DOHH2 (cell line): ENCODE measurements around the gene HYI.

Source experiments
- H3F3A ChIP-seq: fragments of 200-600 bp; sonication (generic), shearing (Covaris generic); 2 replicates; pipeline ENCODE4 v1.6.0; 2016; ENCODE audit warnings: antibody characterized with exemption, mild to moderate bottlenecking; ENCODE audit not compliant: control insufficient read depth, insufficient read depth
- H3K27ac ChIP-seq: fragments of 200-600 bp; sonication (generic); 2 replicates; pipeline ENCODE4 v1.5.1; 2014; ENCODE audit warnings: low read depth, mild to moderate bottlenecking, low read length, moderate library complexity
- H3K27me3 ChIP-seq: fragments of 200-600 bp; sonication (generic); 2 replicates; pipeline ENCODE4 v1.6.1; 2014; ENCODE audit warnings: mild to moderate bottlenecking, low read length, mixed read lengths; ENCODE audit not compliant: control insufficient read depth
- H3K36me3 ChIP-seq: fragments of 200-600 bp; sonication (generic); 2 replicates; pipeline ENCODE4 v1.6.1; 2014; ENCODE audit warnings: mild to moderate bottlenecking, low read length, moderate library complexity, mixed read lengths; ENCODE audit not compliant: control insufficient read depth
- H3K4me1 ChIP-seq: fragments of 200-600 bp; sonication (generic); 2 replicates; pipeline ENCODE4 v1.6.1; 2014; ENCODE audit warnings: mild to moderate bottlenecking, low read length, mixed read lengths; ENCODE audit not compliant: control insufficient read depth
- H3K4me2 ChIP-seq: fragments of 200-600 bp; sonication (generic); 2 replicates; pipeline ENCODE4 v1.6.0; 2014; ENCODE audit warnings: mild to moderate bottlenecking, low read length, moderate library complexity
- H3K4me3 ChIP-seq: fragments of 200-600 bp; sonication (generic); 2 replicates; pipeline ENCODE4 v1.5.1; 2014; ENCODE audit warnings: mild to moderate bottlenecking, low read length, mixed read lengths
- H3K79me2 ChIP-seq: fragments of 200-600 bp; sonication (generic); 2 replicates; pipeline ENCODE4 v1.6.1; 2014; ENCODE audit warnings: mild to moderate bottlenecking, low read length, mixed read lengths; ENCODE audit not compliant: control insufficient read depth
- H3K9me2 ChIP-seq: fragments of 200-600 bp; sonication (generic); replicated peaks from 2 replicates; pipeline ENCODE4 v1.6.1; 2014; ENCODE audit warnings: mild to moderate bottlenecking, low read length, mixed read lengths; ENCODE audit not compliant: control insufficient read depth
- H3K9me3 ChIP-seq: fragments of 200-600 bp; sonication (generic); 2 replicates; pipeline ENCODE4 v1.6.1; 2014; ENCODE audit warnings: antibody characterized with exemption, low read length, mixed read lengths; ENCODE audit not compliant: control insufficient read depth, insufficient read depth
- H4K20me1 ChIP-seq: fragments of 200-600 bp; sonication (generic); 2 replicates; pipeline ENCODE4 v1.6.0; 2014; ENCODE audit warnings: low read depth, mild to moderate bottlenecking, antibody characterized with exemption, low read length, moderate library complexity; ENCODE audit not compliant: control insufficient read depth, insufficient read depth
- CTCF ChIP-seq: fragments of 200-600 bp; sonication (generic); IDR thresholded peaks from one replicate; pipeline ENCODE4 v1.5.1; 2014; ENCODE audit warnings: antibody characterized with exemption, mild to moderate bottlenecking, low read depth, low read length; ENCODE audit not compliant: poor library complexity, severe bottlenecking
- EZH2phosphoT487 ChIP-seq: fragments of 200-600 bp; sonication (generic); IDR thresholded peaks from 2 replicates; pipeline ENCODE4 v1.6.1; 2017; ENCODE audit warnings: borderline replicate concordance, mild to moderate bottlenecking, antibody characterized with exemption, low read length, moderate library complexity, mixed read lengths

HYI gene

DNA sequence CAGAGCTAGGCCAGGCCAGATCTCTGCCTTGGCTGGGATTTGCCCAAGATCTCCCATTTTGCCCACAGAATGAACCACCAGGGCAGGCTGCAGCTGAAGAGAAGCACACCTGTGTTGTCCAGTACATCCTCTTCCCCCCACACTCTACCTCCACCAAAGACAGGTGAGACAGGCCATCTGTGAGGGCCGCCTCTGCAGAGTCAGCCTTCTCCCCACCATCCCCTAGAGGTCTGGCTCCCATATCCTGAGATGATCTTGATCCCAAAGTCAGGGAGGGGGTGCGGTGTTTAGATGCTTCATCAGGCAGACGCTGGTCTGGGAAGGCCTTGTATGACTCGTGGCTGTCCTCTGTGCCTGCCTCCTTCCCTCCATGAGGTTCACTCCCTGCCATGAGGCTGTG lies 28.7 kb downstream of the HYI start:
- Histone ChIP-seq H3K27ac (no peak overlapping the region), H3F3A (no peaks in the 10 kb centered on the region), H3K9me3 (no peaks in the 10 kb centered on the region), H3K4me1 (no peaks in the 10 kb centered on the region), H3K27me3 (no peaks in the 10 kb centered on the region), H3K4me3 (no peak overlapping the region), H4K20me1 (no peaks in the 10 kb centered on the region), H3K36me3 (peaks cover 83% of the 10 kb centered on the region), H3K79me2 (no peaks in the 10 kb centered on the region), H3K4me2 (no peak overlapping the region), H3K9me2 (no peaks in the 10 kb centered on the region)
- TF ChIP-seq CTCF (no peak), EZH2phosphoT487 (no peak)

DNA sequence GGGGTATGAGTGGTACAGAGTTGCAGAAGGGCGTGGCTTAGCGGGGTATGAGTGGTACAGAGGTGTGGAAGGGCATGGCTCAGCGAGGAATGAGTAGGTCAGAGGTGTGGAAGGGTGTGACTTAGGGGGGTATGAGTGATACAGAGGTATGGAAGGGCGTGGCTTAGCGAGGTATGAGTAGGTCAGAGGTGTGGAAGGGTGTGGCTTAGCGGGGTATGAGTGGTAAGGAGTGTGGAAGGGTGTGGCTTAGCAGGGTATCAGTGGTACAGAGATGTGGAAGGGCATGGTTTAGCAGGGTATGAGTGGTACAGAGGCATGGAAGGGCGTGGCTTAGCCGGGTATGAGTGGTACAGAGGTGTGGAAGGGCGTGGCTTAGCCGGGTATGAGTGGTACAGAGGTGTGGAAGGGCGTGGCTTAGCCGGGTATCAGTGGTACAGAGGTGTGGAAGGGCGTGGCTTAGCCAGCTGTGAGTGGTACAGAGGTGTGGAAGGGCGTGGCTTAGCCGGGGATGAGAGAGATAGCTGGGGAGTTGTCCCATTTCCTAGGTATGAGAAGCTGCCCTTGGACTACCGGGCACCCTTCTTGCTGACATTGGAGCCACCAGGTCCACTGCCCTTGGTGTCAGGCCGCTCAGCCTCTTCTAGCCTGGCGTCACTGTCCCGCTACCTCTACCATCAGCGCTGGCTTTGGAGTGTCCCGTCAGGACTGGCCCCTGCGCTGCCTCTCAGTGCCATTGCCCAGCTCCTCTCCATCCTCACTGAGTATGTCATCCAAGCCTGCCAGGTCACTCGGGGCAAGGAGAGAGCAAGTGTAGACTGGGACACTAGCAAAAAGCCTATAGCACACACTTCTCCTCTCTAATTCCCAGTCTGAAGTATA lies 29.8 kb downstream of the HYI start:
- Histone ChIP-seq H3F3A (no peaks in the 10 kb centered on the region), H3K9me3 (no peaks in the 10 kb centered on the region), H3K4me3 (no peak overlapping the region), H3K36me3 (peaks cover 86% of the 10 kb centered on the region), H3K27me3 (no peaks in the 10 kb centered on the region), H3K9me2 (no peaks in the 10 kb centered on the region), H3K27ac (no peak overlapping the region), H3K4me2 (no peak overlapping the region), H3K4me1 (no peaks in the 10 kb centered on the region), H4K20me1 (no peaks in the 10 kb centered on the region), H3K79me2 (no peaks in the 10 kb centered on the region)
- TF ChIP-seq CTCF: no peak
- TF ChIP-seq EZH2phosphoT487: no peak

DNA sequence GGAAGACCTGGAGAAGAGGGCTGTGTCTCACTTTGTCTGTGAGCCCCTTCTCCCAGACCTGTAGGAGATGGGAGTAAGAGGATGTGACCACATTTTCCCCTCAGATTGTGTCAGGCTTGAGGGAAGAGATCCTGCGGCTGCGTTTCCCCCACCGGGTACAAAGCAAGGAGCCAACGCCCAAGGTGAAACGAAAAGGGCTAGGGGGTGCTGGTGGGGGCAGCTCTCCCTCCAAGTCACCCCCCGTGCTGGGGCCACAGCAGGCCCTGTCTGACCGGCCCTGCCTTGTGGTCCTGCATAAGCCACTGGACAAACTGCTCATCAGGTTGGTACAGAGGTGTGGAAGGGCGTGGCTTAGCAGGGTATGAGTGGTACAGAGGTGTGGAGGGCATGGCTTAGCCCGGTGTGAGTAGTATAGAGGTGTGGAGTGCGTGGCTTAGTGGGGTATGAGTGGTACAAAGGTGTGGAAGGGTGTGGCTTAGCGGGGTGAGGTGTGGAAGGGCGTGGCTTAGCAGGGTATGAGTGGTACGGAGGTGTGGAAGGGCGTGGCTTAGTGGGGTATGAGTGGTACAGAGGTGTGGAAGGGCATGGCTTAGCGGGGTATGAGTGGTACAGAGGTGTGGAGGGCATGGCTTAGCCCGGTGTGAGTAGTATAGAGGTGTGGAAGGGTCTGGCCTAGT lies 30.6 kb downstream of the HYI start:
- no peak overlapping the region for H3K4me3 ChIP-seq
- no peaks in the 10 kb centered on the region for H3K9me3 ChIP-seq
- no peaks in the 10 kb centered on the region for H3K4me1 ChIP-seq
- H3K79me2 ChIP-seq: no peaks in the 10 kb centered on the region
- H3F3A ChIP-seq: no peaks in the 10 kb centered on the region
- H3K27ac ChIP-seq: no peak overlapping the region
- H4K20me1 ChIP-seq: no peaks in the 10 kb centered on the region
- TF ChIP-seq CTCF: no peak
- no peak for TF ChIP-seq EZH2phosphoT487
- H3K27me3 ChIP-seq: no peaks in the 10 kb centered on the region
- peaks cover 85% of the 10 kb centered on the region for H3K36me3 ChIP-seq
- H3K4me2 ChIP-seq: no peak overlapping the region
- H3K9me2 ChIP-seq: no peaks in the 10 kb centered on the region
